ENCODE measurements around the gene PPFIA2.

PPFIA2 gene

DNA sequence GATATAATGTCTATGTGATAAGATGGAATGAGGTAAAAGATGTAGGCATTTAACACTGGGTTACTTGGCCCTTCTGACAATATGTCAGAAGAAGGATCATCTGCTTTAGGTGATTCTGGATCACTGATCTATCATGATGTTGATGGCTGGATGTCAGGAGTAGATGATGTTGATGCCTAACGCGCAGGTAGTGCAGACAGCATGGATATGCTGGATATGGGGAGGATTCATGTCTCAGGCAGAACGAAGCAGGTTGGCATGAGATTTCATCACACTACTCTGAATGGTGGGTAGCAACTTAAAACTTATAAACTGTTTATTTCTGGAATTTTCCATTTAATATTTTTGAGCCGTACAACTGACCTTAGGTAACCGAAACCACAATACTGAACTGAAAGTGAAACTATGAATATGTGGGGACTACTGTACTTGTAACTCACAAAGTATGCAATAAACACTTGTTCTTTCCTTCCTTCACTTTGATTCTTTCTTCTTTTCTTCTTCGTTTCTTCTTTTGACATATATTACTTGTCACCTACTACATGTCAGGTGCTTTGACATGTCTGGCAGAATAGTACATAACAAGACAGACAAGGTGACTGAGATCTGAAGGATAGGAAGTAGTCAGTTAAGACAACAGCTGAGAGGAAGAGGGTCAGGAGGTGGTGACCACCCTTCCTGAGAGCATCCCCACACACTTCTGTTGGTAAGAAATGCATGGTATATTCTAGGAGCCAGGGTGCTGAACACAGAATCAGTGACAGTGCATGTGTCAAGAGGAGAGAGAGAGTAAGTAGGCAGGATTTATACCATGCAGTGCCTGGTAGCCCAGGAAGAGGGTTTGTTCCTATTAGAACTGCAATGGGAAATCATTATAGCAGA, 238.8 kb downstream of the PPFIA2 start:
- H3K27ac ChIP-seq: peak overlapping the region; percentile 69; the same call in 1 of the 2 replicates
- no peak for TF ChIP-seq ZFX (IDR thresholded peaks at IDR 0.05)
- TF ChIP-seq, protein P1, sequence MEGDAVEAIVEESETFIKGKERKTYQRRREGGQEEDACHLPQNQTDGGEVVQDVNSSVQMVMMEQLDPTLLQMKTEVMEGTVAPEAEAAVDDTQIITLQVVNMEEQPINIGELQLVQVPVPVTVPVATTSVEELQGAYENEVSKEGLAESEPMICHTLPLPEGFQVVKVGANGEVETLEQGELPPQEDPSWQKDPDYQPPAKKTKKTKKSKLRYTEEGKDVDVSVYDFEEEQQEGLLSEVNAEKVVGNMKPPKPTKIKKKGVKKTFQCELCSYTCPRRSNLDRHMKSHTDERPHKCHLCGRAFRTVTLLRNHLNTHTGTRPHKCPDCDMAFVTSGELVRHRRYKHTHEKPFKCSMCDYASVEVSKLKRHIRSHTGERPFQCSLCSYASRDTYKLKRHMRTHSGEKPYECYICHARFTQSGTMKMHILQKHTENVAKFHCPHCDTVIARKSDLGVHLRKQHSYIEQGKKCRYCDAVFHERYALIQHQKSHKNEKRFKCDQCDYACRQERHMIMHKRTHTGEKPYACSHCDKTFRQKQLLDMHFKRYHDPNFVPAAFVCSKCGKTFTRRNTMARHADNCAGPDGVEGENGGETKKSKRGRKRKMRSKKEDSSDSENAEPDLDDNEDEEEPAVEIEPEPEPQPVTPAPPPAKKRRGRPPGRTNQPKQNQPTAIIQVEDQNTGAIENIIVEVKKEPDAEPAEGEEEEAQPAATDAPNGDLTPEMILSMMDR (conservative IDR thresholded peaks at IDR 0.05): no peak

DNA sequence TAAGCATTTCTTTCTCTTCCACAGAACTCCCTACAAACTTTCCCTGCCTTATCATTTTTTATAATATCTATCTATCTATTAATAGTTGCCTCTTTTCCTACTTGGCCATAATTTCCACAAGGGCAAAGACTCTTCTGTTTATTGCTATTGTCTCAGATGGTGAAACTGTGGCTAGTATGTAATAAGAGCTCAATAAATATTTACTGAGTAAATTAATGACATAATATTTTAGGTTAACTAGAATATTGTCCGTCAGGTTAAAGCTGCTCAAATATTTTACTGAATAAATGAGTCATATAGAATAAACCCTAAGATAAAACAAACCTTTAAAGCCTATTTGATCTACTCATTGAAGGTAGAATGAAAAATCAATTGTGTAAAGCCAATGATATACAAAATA, 240.5 kb downstream of the PPFIA2 start:
- no peak for TF ChIP-seq ZFX (IDR thresholded peaks at IDR 0.05)
- TF ChIP-seq, protein P1 (conservative IDR thresholded peaks at IDR 0.05): no peak
- H3K27ac ChIP-seq: no peak overlapping the region

DNA sequence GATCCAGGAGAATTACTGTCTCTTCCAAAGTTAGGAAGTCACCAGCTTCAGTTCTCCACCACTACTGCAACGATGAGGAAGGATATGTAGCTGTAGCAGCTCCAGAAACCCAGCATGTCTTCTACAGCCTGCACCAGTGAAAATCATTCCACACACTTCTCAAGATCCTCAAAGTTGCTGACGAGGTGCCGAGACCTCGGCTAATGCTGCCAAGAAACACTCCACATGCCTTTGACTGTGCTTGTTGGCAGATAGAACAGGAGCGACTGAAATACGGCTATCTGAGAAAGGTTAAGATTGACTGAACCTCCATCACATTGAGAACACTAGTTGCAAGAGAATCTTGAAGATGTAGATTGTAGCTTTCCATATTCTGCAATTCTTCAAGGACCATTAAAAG, 241.9 kb downstream of the PPFIA2 start:
- TF ChIP-seq, protein P1 (conservative IDR thresholded peaks at IDR 0.05): no peak
- TF ChIP-seq ZFX (IDR thresholded peaks at IDR 0.05): no peak
- peak overlapping the region; percentile 95 for H3K27ac ChIP-seq

DNA sequence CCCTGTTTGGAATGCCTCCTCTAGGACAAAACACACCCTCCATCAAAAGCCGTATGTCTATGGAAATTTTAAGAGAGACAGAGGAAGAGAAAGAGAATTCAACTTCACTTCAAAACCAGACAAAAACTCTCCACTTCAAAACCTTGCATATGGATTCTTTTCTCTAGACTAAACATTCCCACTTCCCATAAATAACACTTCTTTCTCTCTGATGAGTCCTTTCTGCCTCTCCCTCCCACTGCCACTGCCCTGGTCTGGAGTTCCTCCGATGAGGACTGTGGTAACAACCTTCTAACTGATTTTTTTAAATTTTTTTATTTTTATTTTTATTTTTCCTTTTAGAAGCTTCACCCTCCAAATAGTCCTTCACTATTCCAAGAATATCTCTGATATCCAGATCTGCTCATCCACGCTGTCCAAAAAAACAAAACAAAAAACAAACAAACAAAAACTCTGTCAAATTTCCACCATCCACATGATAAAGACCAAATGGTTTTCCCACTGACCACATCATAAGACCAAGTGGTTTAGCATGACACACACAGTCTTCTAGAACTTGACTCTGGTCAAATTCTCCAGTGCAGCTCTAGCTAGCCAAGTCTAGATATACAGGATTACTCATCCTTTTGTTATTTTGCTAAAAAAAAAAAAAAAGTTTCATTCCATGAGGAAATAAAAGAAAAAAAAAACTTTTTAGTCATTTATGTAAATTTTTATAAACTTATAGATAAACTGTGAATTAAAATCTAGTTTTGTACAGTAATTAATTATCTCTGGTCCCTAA, 256.0 kb downstream of the PPFIA2 start:
- H3K27ac ChIP-seq: no peak overlapping the region
- no peak for TF ChIP-seq ZFX (IDR thresholded peaks at IDR 0.05)
- TF ChIP-seq, protein P1 (conservative IDR thresholded peaks at IDR 0.05): no peak

DNA sequence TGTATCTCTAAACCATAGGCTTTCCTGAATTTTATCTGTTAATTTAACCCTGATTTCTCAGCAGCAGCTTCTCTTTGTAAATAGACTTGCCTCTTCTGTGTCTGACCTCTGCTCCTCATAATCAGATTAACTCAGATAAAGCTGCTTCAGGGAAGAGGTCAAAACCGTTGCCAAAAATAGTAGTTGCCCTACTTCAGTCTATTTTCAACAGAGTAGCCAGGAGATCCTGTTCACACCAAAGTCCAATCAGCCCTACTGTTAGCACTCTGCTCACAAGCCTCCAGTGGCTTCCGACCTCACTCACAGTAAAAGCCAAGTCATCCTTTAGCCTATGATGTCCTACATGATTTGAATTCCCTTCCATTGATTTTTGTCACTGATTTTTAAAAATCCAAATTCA, 258.4 kb downstream of the PPFIA2 start:
- no peak overlapping the region; the same call in 1 of the 2 replicates for H3K27ac ChIP-seq
- no peak for TF ChIP-seq ZFX (IDR thresholded peaks at IDR 0.05)
- TF ChIP-seq, protein P1 (conservative IDR thresholded peaks at IDR 0.05): no peak

DNA sequence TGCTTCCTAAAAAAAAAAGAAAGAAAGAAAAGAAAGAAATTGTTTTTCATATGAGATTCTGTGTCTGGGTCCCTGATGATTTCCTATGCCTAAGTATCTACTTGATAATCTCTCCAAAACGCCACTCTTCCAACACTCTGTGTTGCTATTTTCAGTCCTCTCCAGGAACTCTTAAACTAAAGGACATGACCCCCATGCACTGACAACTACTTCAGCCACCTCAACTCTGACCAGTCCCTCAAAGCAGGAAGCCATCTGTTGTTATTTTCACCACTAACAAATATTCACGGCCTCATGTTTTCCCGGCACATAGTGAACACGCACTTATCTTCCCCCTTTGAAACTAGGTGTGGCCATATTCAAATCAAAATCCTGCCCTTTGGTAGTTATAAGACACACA, 259.3 kb downstream of the PPFIA2 start:
- TF ChIP-seq ZFX (IDR thresholded peaks at IDR 0.05): no peak
- TF ChIP-seq, protein P1 (conservative IDR thresholded peaks at IDR 0.05): no peak
- no peak overlapping the region for H3K27ac ChIP-seq
